GM19463 (cell line): ENCODE data around the gene SUMF2.
"Not testable (repeated sequence)": the region's sequence is repeated elsewhere in the genome, so short reads cannot be mapped to it uniquely, and the experiment has no call there.

Experiments used
- ATAC-seq: cut with Tn5 transposase; IDR thresholded peaks from one replicate; pipeline ENCODE4 v1.9.1; 2021; ENCODE audit warnings: mild to moderate bottlenecking, moderate library complexity; ENCODE audit not compliant: unreplicated experiment

SUMF2 gene

GRCh38 chr7:56106108-56107073 is 42.3 kb downstream of the SUMF2 start, which contains the start of gene CHCHD2:
Gene CHCHD2, minus strand, starts transcription at chr7:56106476. Its CDS starts 63 bp downstream, at chr7:56106413.
- peak; percentile 99 for ATAC-seq

DNA sequence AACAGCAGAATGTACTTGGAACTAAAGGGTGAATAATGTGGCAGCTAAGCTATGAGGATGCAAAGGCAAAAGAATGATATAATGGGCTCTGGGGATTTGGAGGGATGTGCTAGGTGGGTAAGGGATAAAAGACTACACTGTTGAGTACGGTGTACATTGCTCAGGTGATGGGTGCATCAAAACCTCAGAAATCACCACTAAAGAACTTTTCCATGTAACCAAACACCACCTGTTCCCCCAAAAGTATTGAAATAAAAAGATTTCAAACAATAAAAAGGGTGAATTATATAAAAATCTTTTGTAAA is 43.8 kb downstream of the SUMF2 start:
- no peak for ATAC-seq

GRCh38 chr7:56110611-56111010 is 46.5 kb downstream of the SUMF2 start:
- ATAC-seq: no peak

- ATAC-seq: not testable (repeated sequence)
Observed at GRCh38 chr7:56112244-56112643, 48.2 kb downstream of the SUMF2 start.

- no peak for ATAC-seq
Observed at GRCh38 chr7:56115852-56116538, 51.9 kb downstream of the SUMF2 start, which contains the start of gene NUPR2. Gene NUPR2, minus strand, starts transcription at chr7:56116417. Its CDS starts 103 bp downstream, at chr7:56116314.

DNA sequence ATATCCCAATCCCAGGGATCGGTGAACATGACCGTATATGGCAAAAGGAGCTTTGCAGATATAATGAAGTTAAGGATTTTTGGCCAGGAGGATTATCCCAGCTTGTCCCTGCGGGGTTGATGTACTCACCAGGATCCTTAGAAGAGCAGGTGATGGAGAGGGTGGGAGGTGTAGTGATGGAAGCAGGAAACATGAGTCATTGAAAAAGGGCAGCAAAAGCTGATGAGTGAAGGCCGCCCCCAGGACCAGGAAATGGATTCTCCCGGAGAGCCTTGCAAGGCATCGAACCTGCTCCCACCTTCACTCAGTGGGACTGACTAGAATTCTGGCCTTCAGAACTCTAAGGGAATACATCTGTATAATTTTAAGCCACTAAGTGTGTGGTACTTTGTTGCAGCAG is 57.4 kb downstream of the SUMF2 start:
- no peak for ATAC-seq

GRCh38 chr7:56124981-56125380 is 60.9 kb downstream of the SUMF2 start:
- no peak for ATAC-seq

DNA sequence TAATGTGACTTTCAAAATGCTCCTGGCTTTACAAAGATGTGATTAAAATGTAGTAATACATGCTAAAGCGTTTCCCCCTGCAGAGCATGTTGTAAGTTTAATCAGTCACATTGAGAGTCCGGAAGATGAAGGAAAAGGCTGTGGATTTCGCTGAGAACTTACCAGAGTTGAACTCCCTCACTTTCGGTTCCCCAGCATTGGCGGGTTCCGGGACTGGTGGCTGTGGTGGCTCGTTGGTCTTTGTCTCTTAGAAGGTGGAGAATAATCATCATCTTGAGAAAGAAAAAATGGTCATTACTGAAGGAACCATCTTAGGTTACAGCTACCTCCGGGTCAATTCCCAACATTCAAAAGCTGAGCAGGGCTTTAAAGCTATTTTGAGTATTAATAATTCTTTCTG is 61.7 kb downstream of the SUMF2 start:
- ATAC-seq: no peak

DNA sequence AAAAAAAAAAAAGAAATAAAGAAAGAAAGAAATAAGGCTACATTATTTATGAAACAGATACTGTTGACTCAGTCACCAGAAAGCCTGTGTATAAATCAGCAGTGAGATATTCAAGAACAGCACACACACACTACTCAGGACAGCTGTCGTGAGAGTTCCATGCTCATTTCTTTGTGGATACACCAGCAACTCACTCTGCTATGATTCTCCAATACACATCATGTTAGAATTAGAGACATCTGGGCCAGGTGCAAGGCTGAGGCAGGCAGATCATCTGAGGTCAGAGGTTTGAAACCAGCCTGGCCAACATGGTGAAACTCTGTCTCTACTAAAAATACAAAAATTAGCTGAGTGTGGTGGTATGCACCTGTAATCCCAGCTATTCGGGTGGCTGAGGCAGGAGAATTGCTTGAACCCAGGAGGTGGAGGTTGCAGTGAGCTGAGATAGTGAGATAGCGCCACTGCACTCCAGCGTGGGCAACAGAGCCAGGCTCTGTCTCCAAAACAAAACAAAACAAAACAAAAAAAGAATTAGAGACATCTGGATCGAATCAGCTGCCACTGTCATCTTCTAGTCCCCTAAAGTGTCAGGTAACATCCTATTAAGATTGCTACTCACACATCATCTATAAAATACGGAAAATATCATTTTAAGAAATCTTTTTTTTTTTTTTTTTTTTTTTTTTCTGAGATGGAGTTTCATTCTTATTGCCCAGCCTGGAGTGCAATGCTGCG is 63.3 kb downstream of the SUMF2 start:
- no peak for ATAC-seq
